ENCODE measurements around the gene MIEF2.

DNA sequence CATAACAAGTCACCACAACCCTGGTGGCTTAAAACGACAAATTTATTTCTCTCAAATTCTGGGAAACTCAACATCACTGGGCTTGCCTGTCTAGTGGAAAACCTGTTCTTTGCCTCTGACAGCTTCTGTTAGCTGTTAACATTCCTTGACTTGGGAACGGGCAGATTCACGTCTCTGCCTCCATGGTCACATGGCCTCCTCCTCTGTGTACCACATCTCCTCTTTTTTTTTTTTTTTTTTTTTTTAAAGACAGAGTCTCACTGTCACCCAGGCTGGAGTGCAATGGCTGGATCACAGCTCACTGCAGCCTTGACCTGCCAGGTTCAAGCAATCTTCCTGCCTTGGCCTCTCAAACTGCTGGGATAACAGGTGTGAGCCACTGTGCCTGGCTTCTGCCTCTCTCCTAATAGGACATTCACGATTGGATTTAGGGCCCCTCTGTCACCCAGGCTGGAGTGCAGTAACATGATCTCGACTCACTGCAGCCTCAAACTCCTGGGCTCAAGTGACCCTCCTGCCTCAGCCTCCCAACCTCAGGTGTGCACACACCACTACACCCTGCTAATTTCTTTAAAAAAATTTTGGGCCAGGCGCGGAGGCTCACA is 46.7 kb upstream of the MIEF2 start:
- TF ChIP-seq, protein P1, sequence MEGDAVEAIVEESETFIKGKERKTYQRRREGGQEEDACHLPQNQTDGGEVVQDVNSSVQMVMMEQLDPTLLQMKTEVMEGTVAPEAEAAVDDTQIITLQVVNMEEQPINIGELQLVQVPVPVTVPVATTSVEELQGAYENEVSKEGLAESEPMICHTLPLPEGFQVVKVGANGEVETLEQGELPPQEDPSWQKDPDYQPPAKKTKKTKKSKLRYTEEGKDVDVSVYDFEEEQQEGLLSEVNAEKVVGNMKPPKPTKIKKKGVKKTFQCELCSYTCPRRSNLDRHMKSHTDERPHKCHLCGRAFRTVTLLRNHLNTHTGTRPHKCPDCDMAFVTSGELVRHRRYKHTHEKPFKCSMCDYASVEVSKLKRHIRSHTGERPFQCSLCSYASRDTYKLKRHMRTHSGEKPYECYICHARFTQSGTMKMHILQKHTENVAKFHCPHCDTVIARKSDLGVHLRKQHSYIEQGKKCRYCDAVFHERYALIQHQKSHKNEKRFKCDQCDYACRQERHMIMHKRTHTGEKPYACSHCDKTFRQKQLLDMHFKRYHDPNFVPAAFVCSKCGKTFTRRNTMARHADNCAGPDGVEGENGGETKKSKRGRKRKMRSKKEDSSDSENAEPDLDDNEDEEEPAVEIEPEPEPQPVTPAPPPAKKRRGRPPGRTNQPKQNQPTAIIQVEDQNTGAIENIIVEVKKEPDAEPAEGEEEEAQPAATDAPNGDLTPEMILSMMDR (IDR thresholded peaks at IDR 0.05), result no peak
- no peak for TF ChIP-seq EZH2 (IDR thresholded peaks at IDR 0.05; ENCODE audit: borderline replicate concordance, insufficient read depth, low read depth, low read length, poor library complexity, severe bottlenecking)

Measured in B cell (primary cell).